Mesothelial cell of epicardium (in vitro differentiated cells): Measurements from ENCODE around the gene FBXW5. TPM values are rescaled to one million over a fixed set of nuclear protein-coding genes. Genes with fewer than 3 reads are reported as not detected.

Source experiments
- DNase-seq, 2 experiments: peaks; one replicate each; pipeline ENCODE4 v3.0.0; 2021; ENCODE audit warnings: low spot score in 2 of 2; ENCODE audit not compliant: unreplicated experiment in 2 of 2
- H3K27ac Mint-ChIP-seq: 2 replicates; pipeline ENCODE4 v1.8.0; 2021; ENCODE audit warnings: mixed read lengths
- H3K27me3 Mint-ChIP-seq: 2 replicates; pipeline ENCODE4 v1.8.0; 2021; ENCODE audit warnings: low read depth, mixed read lengths
- H3K36me3 Mint-ChIP-seq: 2 replicates; pipeline ENCODE4 v1.8.0; 2021; ENCODE audit warnings: mixed read lengths
- H3K4me1 Mint-ChIP-seq: 2 replicates; pipeline ENCODE4 v1.8.0; 2021; ENCODE audit warnings: mixed read lengths
- H3K4me3 Mint-ChIP-seq: 2 replicates; pipeline ENCODE4 v1.8.0; 2021; ENCODE audit warnings: mild to moderate bottlenecking, moderate library complexity, mixed read lengths
- H3K9me3 Mint-ChIP-seq: 2 replicates; pipeline ENCODE4 v1.8.0; 2021; ENCODE audit warnings: mixed read lengths
- total RNA-seq: library from RNA; stranded (reverse); gene quantifications from 3 replicates; pipeline ENCODE4 v1.2.1, GENCODE V29; 2021
- TF ChIP-seq, protein P1 (sequence below): fragments of 200-600 bp; sonication (generic); IDR thresholded peaks from one replicate; pipeline ENCODE4 v1.5.0; 2021; ENCODE audit warnings: antibody characterized with exemption; ENCODE audit not compliant: unreplicated experiment

Gene FBXW5
- total RNA-seq, 1 donor from 2014 or later = 58.9 TPM

DNA sequence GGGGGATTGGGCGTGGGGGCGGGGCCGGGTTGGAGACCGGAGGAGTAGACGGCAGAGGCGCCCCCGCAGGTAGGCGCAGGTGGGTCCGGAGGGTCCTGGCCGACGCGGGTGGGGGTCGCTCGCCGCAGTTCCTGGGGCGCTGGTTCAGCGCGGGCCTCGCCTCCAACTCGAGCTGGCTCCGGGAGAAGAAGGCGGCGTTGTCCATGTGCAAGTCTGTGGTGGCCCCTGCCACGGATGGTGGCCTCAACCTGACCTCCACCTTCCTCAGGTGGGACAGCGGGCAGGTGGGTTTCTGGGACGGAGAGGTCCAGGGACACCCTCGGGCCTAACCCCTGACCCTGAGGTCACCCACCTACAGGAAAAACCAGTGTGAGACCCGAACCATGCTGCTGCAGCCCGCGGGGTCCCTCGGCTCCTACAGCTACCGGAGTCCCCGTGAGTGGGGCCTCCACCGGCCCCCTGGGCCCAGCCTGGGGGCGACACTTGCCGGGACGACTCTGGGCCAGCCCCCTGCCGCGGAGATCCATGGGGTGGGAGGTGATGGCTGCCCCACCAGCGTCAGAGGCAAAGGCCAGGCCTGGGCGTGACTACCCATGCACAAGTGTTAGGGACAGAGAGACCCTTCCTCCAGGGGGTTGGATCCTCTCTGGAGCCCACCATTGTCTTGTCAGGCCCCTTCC is 34.5 kb upstream of the FBXW5 start:
- Mint-ChIP-seq H3K27me3 (peaks cover 13% of the 10 kb centered on the region), H3K4me1 (peaks cover 2% of the 10 kb centered on the region)

DNA sequence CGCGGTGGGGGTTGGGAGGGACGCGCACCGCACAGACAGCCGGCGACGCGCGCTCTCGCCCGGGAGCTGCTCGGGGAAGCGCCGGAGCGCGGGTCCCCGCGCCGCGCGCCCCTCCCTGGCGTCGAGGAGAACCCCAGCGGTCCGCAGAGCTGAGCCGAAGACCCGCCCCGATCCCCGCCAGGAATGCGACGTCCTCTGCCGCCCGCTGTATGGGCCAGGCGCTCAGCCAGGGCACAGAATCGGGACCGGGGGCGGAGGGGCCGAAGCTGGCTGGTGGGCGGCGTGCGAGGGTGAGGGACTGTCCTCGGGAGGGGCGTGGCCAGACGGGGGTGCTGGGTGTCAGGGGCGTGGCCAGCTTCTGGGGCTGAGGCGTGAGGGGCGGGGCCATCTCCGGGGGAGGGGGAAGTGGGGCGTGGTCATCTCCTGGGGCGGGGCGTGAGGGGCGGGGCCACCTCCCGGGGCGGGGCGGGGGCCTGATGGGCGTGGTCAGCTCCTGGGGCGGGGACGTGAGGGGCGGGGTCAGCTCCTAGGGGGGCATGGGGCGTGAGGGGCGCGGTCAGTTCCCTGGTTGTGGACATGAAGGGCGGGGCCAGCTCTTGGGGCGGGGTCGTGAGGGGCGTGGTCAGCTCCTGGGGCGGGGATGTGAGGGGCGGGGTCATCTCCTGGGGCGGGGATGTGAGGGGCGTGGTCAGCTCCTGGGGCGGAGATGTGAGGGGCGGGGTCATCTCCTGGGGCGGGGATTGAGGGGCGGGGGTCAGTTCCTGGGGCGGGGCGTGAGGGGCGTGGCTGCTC is 33.7 kb upstream of the FBXW5 start:
- TF ChIP-seq, protein P1, sequence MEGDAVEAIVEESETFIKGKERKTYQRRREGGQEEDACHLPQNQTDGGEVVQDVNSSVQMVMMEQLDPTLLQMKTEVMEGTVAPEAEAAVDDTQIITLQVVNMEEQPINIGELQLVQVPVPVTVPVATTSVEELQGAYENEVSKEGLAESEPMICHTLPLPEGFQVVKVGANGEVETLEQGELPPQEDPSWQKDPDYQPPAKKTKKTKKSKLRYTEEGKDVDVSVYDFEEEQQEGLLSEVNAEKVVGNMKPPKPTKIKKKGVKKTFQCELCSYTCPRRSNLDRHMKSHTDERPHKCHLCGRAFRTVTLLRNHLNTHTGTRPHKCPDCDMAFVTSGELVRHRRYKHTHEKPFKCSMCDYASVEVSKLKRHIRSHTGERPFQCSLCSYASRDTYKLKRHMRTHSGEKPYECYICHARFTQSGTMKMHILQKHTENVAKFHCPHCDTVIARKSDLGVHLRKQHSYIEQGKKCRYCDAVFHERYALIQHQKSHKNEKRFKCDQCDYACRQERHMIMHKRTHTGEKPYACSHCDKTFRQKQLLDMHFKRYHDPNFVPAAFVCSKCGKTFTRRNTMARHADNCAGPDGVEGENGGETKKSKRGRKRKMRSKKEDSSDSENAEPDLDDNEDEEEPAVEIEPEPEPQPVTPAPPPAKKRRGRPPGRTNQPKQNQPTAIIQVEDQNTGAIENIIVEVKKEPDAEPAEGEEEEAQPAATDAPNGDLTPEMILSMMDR = no peak
- H3K4me3 Mint-ChIP-seq = peak overlapping the region; percentile 63
- DNase-seq = peak; percentile 68 to 75
- H3K36me3 Mint-ChIP-seq = no peaks in the 10 kb centered on the region
- H3K27ac Mint-ChIP-seq = no peak overlapping the region
- peaks cover 2% of the 10 kb centered on the region for H3K4me1 Mint-ChIP-seq
- H3K9me3 Mint-ChIP-seq = no peaks in the 10 kb centered on the region
- peaks cover 10% of the 10 kb centered on the region for H3K27me3 Mint-ChIP-seq

More for the DNA sequence above, 34.5 kb upstream of the FBXW5 start:
- Mint-ChIP-seq H3K27ac (no peak overlapping the region), H3K36me3 (no peaks in the 10 kb centered on the region), H3K9me3 (no peaks in the 10 kb centered on the region), H3K4me3 (no peak overlapping the region)
- TF ChIP-seq, protein P1 = no peak
- no peak for DNase-seq

DNA sequence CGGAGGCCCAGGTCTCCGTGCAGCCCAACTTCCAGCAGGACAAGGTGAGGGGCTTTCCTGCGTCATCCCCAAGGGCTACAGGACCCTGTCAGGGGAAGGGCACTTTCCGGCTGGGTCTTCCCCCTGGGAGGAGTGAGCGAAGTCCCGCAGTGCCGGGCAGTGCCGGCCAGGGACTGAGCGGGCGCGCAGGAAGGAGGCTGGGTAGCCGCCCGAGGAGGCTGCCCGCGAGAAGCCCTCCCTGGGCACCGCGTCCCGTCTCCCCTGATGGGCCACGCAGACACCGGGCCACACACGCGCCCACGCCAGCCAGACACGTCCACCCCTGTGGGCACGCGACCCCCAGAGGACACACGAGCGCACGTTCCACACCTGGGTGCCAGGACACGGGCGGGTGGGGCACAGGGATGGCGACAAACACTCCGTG is 33.1 kb upstream of the FBXW5 start:
- TF ChIP-seq, protein P1 = no peak
- H3K27ac Mint-ChIP-seq = no peak overlapping the region
- peaks cover 2% of the 10 kb centered on the region for H3K4me1 Mint-ChIP-seq
- H3K9me3 Mint-ChIP-seq = no peaks in the 10 kb centered on the region
- H3K36me3 Mint-ChIP-seq = no peaks in the 10 kb centered on the region
- H3K27me3 Mint-ChIP-seq = peaks cover 10% of the 10 kb centered on the region
- DNase-seq = no peak
- H3K4me3 Mint-ChIP-seq = peak overlapping the region; percentile 63

DNA sequence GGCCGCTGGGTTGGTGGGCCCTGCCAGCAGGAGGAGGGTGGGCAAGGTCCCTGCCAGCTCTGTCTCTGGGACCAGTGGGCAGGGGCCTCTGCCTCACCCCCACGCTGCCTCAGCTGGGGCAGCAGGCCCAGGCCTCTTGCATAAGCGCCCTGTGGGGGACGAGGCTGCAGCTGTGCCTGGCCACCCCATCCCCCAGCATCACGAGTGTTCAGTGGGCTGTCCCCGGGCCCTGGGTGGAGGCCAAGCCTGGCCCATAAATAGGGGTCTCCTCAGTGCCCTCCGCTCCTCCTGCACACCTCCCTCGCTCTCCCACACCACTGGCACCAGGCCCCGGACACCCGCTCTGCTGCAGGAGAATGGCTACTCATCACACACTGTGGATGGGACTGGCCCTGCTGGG is 32.7 kb upstream of the FBXW5 start, which contains the start of gene PTGDS:
TSS of gene PTGDS (plus strand) at position 282 of the 400 bp plus-strand sequence. CDS start at position 357, 75 bp downstream.
- Mint-ChIP-seq H3K4me3 (peak within 1 kb of the TSS; percentile 63), H3K27me3 (peaks cover 10% of the 10 kb centered on the region)
- TF ChIP-seq, protein P1 = no peak

DNA sequence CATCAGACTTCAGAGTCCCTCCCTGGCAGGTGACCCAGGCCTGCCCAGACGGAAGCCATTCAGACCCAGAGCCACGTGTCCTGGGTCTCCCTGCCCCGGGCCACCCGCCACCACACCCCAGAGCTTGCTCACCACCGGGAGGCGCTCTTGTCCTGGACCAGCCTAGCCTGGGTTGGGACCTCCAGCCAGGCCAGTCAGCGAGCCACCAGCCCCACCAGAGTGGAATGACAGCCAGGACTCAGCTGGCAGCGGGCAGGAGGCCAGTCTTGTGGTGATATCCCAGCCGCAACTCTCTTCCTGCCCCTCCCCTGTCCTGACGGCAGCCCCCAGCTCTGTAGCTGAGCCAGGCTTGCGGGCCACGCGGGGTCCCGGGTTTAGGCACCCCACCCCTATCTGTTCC is 31.1 kb upstream of the FBXW5 start:
- no peaks in the 10 kb centered on the region for H3K36me3 Mint-ChIP-seq
- H3K9me3 Mint-ChIP-seq = no peaks in the 10 kb centered on the region
- peaks cover 10% of the 10 kb centered on the region for H3K27me3 Mint-ChIP-seq
- peaks cover 2% of the 10 kb centered on the region for H3K4me1 Mint-ChIP-seq
- no peak overlapping the region for H3K27ac Mint-ChIP-seq
- no peak for DNase-seq
- TF ChIP-seq, protein P1 = no peak
- no peak overlapping the region for H3K4me3 Mint-ChIP-seq

More for the DNA sequence above, 32.7 kb upstream of the FBXW5 start, which contains the start of gene PTGDS:
- Mint-ChIP-seq H3K36me3 (no peaks in the 10 kb centered on the region), H3K4me1 (peaks cover 2% of the 10 kb centered on the region), H3K9me3 (no peaks in the 10 kb centered on the region), H3K27ac (no peak within 1 kb of the TSS)
- DNase-seq = no peak
